Measurements from ENCODE around the gene NFE2L3. TPM values are rescaled to one million over a fixed set of nuclear protein-coding genes. Genes with fewer than 3 reads are reported as not detected.
A peak's percentile ranks its signal among the peaks of the same experiment; 100 is the strongest.

The NFE2L3 gene
- total RNA-seq, 1 donor from 2014 or later: 5.2 TPM

GRCh38 chr7:26153241-26153822, 1.3 kb downstream of the NFE2L3 start:
- Histone ChIP-seq H3K4me1 (peaks cover 21% of the 10 kb centered on the region), H3K27ac (no peak overlapping the region)

GRCh38 chr7:26153823-26154783, 2.1 kb downstream of the NFE2L3 start:
- no peaks in the 10 kb centered on the region for H3K27me3 ChIP-seq

More at GRCh38 chr7:26153241-26153822, 1.3 kb downstream of the NFE2L3 start:
- Histone ChIP-seq H3K36me3 (no peaks in the 10 kb centered on the region), H3K27me3 (no peaks in the 10 kb centered on the region), H3K4me3 (peak overlapping the region; percentile 48 to 66), H3K9me3 (no peaks in the 10 kb centered on the region)
- intact Hi-C loops (cut with DNase I): no loop called here
- TF ChIP-seq CTCF (IDR thresholded peaks at IDR 0.05) (no peak), POLR2AphosphoS5 (IDR thresholded peaks at IDR 0.05; ENCODE audit: insufficient read depth in 1 of 2, low read depth in 1 of 2) (no peak), POLR2A (IDR thresholded peaks at IDR 0.05) (no peak)
- no peak for DNase-seq (ENCODE audit: extremely low spot score in 2 of 2)

GRCh38 chr7:26155531-26156375, 3.8 kb downstream of the NFE2L3 start:
- H3K9me3 ChIP-seq: no peaks in the 10 kb centered on the region
- intact Hi-C loops (cut with DNase I): no loop called here
- H3K27me3 ChIP-seq: no peaks in the 10 kb centered on the region
- peaks cover 21% of the 10 kb centered on the region for H3K4me1 ChIP-seq
- no peak for TF ChIP-seq POLR2AphosphoS5 (IDR thresholded peaks at IDR 0.05; ENCODE audit: insufficient read depth in 1 of 2, low read depth in 1 of 2)
- no peak for TF ChIP-seq CTCF (IDR thresholded peaks at IDR 0.05)
- TF ChIP-seq POLR2A (IDR thresholded peaks at IDR 0.05): no peak
- DNase-seq (ENCODE audit: extremely low spot score in 2 of 2): no peak
- H3K4me3 ChIP-seq: no peak overlapping the region
- no peak overlapping the region for H3K27ac ChIP-seq
- H3K36me3 ChIP-seq: no peaks in the 10 kb centered on the region

More at GRCh38 chr7:26153823-26154783, 2.1 kb downstream of the NFE2L3 start:
- Histone ChIP-seq H3K9me3 (no peaks in the 10 kb centered on the region), H3K27ac (no peak overlapping the region), H3K4me3 (peak overlapping the region in 1 of 2 donors; percentile 48), H3K36me3 (no peaks in the 10 kb centered on the region), H3K4me1 (peaks cover 21% of the 10 kb centered on the region)
- DNase-seq (ENCODE audit: extremely low spot score in 2 of 2): no peak
- intact Hi-C loops (cut with DNase I): no loop called here
- no peak for TF ChIP-seq POLR2AphosphoS5 (IDR thresholded peaks at IDR 0.05; ENCODE audit: insufficient read depth in 1 of 2, low read depth in 1 of 2)
- TF ChIP-seq CTCF (IDR thresholded peaks at IDR 0.05): no peak
- no peak for TF ChIP-seq POLR2A (IDR thresholded peaks at IDR 0.05)

- Histone ChIP-seq H3K27ac (no peak overlapping the region), H3K9me3 (no peaks in the 10 kb centered on the region), H3K36me3 (no peaks in the 10 kb centered on the region), H3K4me1 (peaks cover 17% of the 10 kb centered on the region), H3K27me3 (no peaks in the 10 kb centered on the region), H3K4me3 (no peak overlapping the region)
- TF ChIP-seq POLR2AphosphoS5 (IDR thresholded peaks at IDR 0.05; ENCODE audit: insufficient read depth in 1 of 2, low read depth in 1 of 2) (no peak), POLR2A (IDR thresholded peaks at IDR 0.05) (no peak), CTCF (IDR thresholded peaks at IDR 0.05) (no peak)
- DNase-seq (ENCODE audit: extremely low spot score in 2 of 2): no peak
- intact Hi-C loops (cut with DNase I): no loop called here
These were observed 4.7 kb downstream of the NFE2L3 start for GRCh38 chr7:26156451-26157420.
